ENCODE measurements around the gene DAO.
A peak's percentile ranks its signal among the peaks of the same experiment; 100 is the strongest.
"Not testable (repeated sequence)": the region's sequence is repeated elsewhere in the genome, so short reads cannot be mapped to it uniquely, and the experiment has no call there.

The DAO gene

DNA sequence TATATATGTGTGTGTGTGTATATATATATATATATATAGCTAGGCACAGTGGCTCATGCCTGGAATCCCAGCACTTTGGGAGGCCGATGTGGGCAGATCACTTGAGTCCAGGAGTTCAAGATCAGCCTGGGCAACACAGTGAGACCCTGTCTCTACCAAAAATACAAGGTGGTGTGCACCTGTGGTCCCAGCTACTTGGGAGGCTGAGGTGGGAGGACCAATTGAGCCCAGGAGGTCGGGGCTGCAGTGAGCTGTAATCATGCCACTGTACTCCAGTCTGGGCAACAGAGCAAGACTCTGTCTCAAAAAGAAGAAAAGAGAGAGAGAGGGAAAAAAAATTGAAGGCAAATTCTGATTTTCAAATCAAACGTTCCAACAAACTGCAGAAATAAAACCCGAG lies 38.1 kb upstream of the DAO start:
- not testable (repeated sequence) for H3K4me3 Mint-ChIP-seq; H3K27me3 Mint-ChIP-seq; H3K9me3 Mint-ChIP-seq (ENCODE audit: low read depth); H3K36me3 Mint-ChIP-seq
- Mint-ChIP-seq H3K27ac (peak overlapping the region; percentile 46), H3K4me1 (ENCODE audit: low read depth) (peaks cover 30% of the 10 kb centered on the region)

- Mint-ChIP-seq H3K27me3 (no peaks in the 10 kb centered on the region), H3K36me3 (peaks cover 5% of the 10 kb centered on the region), H3K27ac (no peak overlapping the region), H3K4me1 (ENCODE audit: low read depth) (peaks cover 27% of the 10 kb centered on the region), H3K4me3 (no peak overlapping the region), H3K9me3 (ENCODE audit: low read depth) (no peaks in the 10 kb centered on the region)
Measured at GRCh38 chr12:108842361-108842760, 37.5 kb upstream of the DAO start.

DNA sequence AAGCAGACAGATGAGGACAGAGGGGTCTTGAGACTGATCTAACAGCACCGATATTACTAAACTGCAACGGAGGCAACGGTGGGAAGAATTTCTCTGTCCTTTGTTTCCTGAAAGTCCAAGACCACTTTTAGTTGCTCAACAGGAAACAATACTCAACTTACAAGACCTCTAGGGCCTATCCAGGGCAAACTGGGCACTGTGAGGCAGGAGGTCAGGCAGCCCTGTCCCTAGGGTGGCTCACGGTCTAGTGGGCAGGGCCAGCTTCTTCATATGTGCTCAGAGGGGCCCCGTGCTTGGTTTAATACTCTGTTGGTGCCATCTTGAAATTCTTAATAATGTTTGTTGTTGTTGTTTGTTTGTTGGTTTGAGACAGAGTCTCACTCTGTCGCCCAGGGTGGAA lies 36.7 kb upstream of the DAO start:
- Mint-ChIP-seq H3K9me3 (ENCODE audit: low read depth) (no peaks in the 10 kb centered on the region), H3K36me3 (peaks cover 5% of the 10 kb centered on the region), H3K4me1 (ENCODE audit: low read depth) (peaks cover 19% of the 10 kb centered on the region), H3K27me3 (no peaks in the 10 kb centered on the region), H3K4me3 (no peak overlapping the region), H3K27ac (no peak overlapping the region)

GRCh38 chr12:108845696-108846095 lies 34.2 kb upstream of the DAO start:
- H3K36me3 Mint-ChIP-seq = peaks cover 2% of the 10 kb centered on the region
- no peak overlapping the region for H3K4me3 Mint-ChIP-seq
- H3K27me3 Mint-ChIP-seq = no peaks in the 10 kb centered on the region
- H3K9me3 Mint-ChIP-seq (ENCODE audit: low read depth) = no peaks in the 10 kb centered on the region
- no peak overlapping the region for H3K27ac Mint-ChIP-seq
- peaks cover 1% of the 10 kb centered on the region for H3K4me1 Mint-ChIP-seq (ENCODE audit: low read depth)

- Mint-ChIP-seq H3K9me3 (ENCODE audit: low read depth) (no peaks in the 10 kb centered on the region), H3K4me1 (ENCODE audit: low read depth) (peaks cover 1% of the 10 kb centered on the region), H3K27me3 (no peaks in the 10 kb centered on the region), H3K36me3 (peaks cover 2% of the 10 kb centered on the region), H3K27ac (no peak overlapping the region), H3K4me3 (no peak overlapping the region)
Measured at GRCh38 chr12:108846290-108846701, 33.6 kb upstream of the DAO start.

DNA sequence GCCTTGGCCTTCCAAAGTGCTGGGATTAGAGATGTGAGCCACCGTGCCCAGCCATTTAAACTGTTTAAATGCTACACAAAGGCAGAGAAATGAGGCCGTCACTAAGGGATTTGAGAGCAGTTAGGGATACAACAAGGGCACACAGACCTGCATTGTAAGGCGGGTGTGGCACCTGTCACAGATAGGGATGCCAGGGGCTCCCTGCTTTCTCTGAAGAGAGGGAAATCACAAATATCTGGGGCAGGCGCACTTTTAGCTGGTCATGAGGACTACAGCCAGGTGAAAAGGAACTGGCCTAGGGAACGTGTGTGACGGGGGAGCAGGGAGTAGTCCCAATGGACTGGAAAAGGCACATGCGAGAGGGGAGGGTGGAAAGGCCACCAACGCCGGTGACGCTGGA lies 32.2 kb upstream of the DAO start:
- peaks cover 2% of the 10 kb centered on the region for H3K36me3 Mint-ChIP-seq
- no peak overlapping the region for H3K27ac Mint-ChIP-seq
- H3K4me1 Mint-ChIP-seq (ENCODE audit: low read depth) = peaks cover 4% of the 10 kb centered on the region
- no peaks in the 10 kb centered on the region for H3K27me3 Mint-ChIP-seq
- H3K9me3 Mint-ChIP-seq (ENCODE audit: low read depth) = no peaks in the 10 kb centered on the region
- no peak overlapping the region for H3K4me3 Mint-ChIP-seq

GRCh38 chr12:108849660-108850059 lies 30.2 kb upstream of the DAO start:
- Mint-ChIP-seq H3K27ac (no peak overlapping the region), H3K9me3 (ENCODE audit: low read depth) (no peaks in the 10 kb centered on the region), H3K4me1 (ENCODE audit: low read depth) (peaks cover 10% of the 10 kb centered on the region), H3K36me3 (no peaks in the 10 kb centered on the region), H3K4me3 (no peak overlapping the region), H3K27me3 (no peaks in the 10 kb centered on the region)

DNA sequence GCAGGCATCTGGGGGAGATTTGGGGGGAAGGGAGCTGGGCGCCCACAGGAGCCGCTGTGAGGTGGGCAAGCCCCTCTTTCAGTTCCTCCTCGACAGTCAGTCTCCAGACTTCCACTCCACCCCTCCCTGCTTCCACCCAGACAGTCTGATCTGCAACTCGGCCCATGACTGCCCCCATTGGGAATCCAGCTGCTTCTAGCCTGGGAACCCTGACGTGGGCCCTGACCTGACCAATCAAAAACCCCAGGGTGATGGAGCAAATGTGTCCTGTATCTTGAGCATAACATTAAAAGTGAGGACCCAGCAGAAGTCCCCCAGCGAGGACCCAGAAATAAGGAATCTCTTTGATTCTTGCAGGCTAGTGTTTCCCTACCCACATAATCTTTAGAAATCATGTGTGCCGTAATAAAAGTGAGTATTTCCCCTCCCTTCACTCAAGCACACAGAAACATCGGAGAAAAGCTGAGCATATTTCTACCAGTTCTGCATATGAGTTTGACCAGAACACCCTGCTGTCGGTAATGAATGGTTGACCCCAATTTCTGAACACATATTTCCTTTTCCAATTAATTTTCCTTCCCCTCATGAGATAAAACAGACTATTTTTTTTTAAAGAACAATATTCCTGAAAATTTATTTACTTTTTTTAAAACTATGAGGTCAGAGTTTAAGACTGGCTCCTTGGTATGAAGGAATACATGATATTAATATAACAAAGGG lies 28.9 kb upstream of the DAO start:
- no peak overlapping the region for H3K27ac Mint-ChIP-seq
- H3K27me3 Mint-ChIP-seq = no peaks in the 10 kb centered on the region
- peaks cover 3% of the 10 kb centered on the region for H3K36me3 Mint-ChIP-seq
- peaks cover 21% of the 10 kb centered on the region for H3K4me1 Mint-ChIP-seq (ENCODE audit: low read depth)
- H3K4me3 Mint-ChIP-seq = no peak overlapping the region
- peaks cover 3% of the 10 kb centered on the region for H3K9me3 Mint-ChIP-seq (ENCODE audit: low read depth)

- peaks cover 3% of the 10 kb centered on the region for H3K9me3 Mint-ChIP-seq (ENCODE audit: low read depth)
- H3K4me3 Mint-ChIP-seq = no peak overlapping the region
- H3K36me3 Mint-ChIP-seq = peaks cover 3% of the 10 kb centered on the region
- no peaks in the 10 kb centered on the region for H3K27me3 Mint-ChIP-seq
- H3K4me1 Mint-ChIP-seq (ENCODE audit: low read depth) = peaks cover 30% of the 10 kb centered on the region
- H3K27ac Mint-ChIP-seq = no peak overlapping the region
Measured at GRCh38 chr12:108852674-108853309, 27.1 kb upstream of the DAO start.

GRCh38 chr12:108853426-108853825 lies 26.5 kb upstream of the DAO start:
- Mint-ChIP-seq H3K27ac (peak overlapping the region; percentile 54), H3K4me3 (peak overlapping the region; percentile 43), H3K36me3 (peaks cover 3% of the 10 kb centered on the region), H3K9me3 (ENCODE audit: low read depth) (peaks cover 3% of the 10 kb centered on the region), H3K27me3 (no peaks in the 10 kb centered on the region), H3K4me1 (ENCODE audit: low read depth) (peaks cover 34% of the 10 kb centered on the region)

- Mint-ChIP-seq H3K36me3 (peaks cover 3% of the 10 kb centered on the region), H3K27me3 (no peaks in the 10 kb centered on the region), H3K4me3 (no peak overlapping the region), H3K9me3 (ENCODE audit: low read depth) (peaks cover 3% of the 10 kb centered on the region), H3K4me1 (ENCODE audit: low read depth) (peaks cover 40% of the 10 kb centered on the region), H3K27ac (peak overlapping the region; percentile 68)
Measured at GRCh38 chr12:108853981-108854446, 25.9 kb upstream of the DAO start.

DNA sequence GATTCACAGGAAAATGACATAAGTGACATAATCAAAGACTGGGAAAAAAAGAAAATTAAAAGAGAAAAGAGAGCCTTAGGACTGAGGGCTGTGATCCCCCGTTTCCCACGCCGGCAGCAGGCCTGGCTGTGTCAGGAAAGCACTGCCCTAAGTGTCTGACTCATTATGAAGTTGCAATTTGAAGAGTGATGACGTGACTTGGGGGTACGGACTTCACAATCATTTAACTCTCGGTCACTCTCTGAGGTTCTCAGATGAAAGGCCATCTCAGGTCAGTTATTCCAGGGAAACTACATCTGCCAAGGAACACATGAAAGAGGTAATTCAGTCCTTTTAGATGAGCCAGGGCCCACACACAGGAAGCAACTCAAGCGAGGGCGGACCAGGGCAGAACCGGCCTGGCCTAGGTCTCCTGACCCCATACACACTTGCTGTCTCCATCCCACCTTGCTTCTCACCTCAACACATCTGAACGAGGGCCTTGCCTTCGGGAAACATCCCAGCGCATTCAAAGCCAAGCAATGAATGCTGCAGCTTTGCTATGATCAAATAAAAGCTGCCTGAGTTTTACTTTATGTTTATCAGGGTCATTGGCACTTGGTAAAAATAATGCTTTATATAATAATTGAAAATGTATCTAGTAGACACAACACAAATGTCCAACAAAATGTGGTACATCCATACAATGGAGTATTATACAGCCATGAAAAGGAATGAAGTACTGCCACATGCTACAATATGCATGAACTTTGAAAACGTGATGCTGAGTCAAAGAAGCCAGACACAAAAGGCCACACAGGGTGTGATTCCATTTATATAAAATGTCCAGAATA lies 25.2 kb upstream of the DAO start:
- Mint-ChIP-seq H3K36me3 (peaks cover 3% of the 10 kb centered on the region), H3K4me3 (peak overlapping the region; percentile 44), H3K27me3 (no peaks in the 10 kb centered on the region), H3K27ac (peak overlapping the region; percentile 68), H3K4me1 (ENCODE audit: low read depth) (peaks cover 45% of the 10 kb centered on the region), H3K9me3 (ENCODE audit: low read depth) (peaks cover 3% of the 10 kb centered on the region)

- Mint-ChIP-seq H3K9me3 (ENCODE audit: low read depth) (peaks cover 3% of the 10 kb centered on the region), H3K27me3 (no peaks in the 10 kb centered on the region), H3K36me3 (peaks cover 3% of the 10 kb centered on the region), H3K4me3 (peak overlapping the region; percentile 97), H3K27ac (peak overlapping the region; percentile 96), H3K4me1 (ENCODE audit: low read depth) (peaks cover 45% of the 10 kb centered on the region)
Measured at GRCh38 chr12:108855284-108856169, 24.4 kb upstream of the DAO start.

DNA sequence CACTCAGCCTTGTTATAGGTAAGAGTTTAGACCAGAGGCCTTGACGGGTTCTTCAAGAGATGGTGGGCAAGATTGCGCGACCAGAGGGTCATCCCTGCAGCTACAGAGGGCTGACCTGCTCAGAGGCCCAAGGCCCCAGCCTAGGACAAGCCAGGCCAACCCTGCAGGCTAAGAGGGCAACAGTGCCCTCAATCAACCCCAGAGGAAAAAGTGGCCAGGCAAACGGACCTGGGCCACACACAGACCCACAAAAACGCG lies 23.8 kb upstream of the DAO start:
- H3K9me3 Mint-ChIP-seq (ENCODE audit: low read depth) = peaks cover 3% of the 10 kb centered on the region
- peak overlapping the region; percentile 96 for H3K27ac Mint-ChIP-seq
- H3K4me3 Mint-ChIP-seq = peak overlapping the region; percentile 97
- peaks cover 3% of the 10 kb centered on the region for H3K36me3 Mint-ChIP-seq
- no peaks in the 10 kb centered on the region for H3K27me3 Mint-ChIP-seq
- peaks cover 45% of the 10 kb centered on the region for H3K4me1 Mint-ChIP-seq (ENCODE audit: low read depth)
